PC-3 (cell line): ENCODE results near the gene PPT2. TPM values are rescaled to one million over a fixed set of nuclear protein-coding genes. Genes with fewer than 3 reads are reported as not detected.

Experiments used
- ATAC-seq: fragments of 200-7000 bp; cut with Tn5 transposase; 2 replicates; pipeline ENCODE4 v1.9.1; 2020; ENCODE audit warnings: mild to moderate bottlenecking, moderate library complexity
- BruUV-seq: library from RNA; stranded (reverse); fragments of 400-500 nt; replicated peaks from 2 replicates; lab custom pipeline; 2021; lab: Mats Ljungman, UMichigan
- CTCF ChIA-PET: fragments of 300-600 bp; sonication (Branson Sonifier 250); formaldehyde crosslinking; loops from one replicate; lab custom pipeline; 2022; ENCODE audit warnings: antibody characterized with exemption; lab: Charles Lee
- POLR2A ChIA-PET: fragments of 300-600 bp; sonication (Branson Sonifier 250); formaldehyde crosslinking; loops from one replicate; lab custom pipeline; 2022; ENCODE audit warnings: antibody characterized with exemption; ENCODE audit not compliant: unreplicated experiment; lab: Charles Lee
- DNase-seq: peaks from one replicate; pipeline ENCODE4 v3.0.0-alpha.2; 2015
- H2AFZ ChIP-seq: fragments of 300-600 bp; sonication (generic); 2 replicates; pipeline ENCODE4 v1.6.0; 2016; ENCODE audit warnings: antibody characterized with exemption, low read length
- H3F3A ChIP-seq: fragments of 300-600 bp; sonication (generic); one replicate; pipeline ENCODE4 v1.6.0; 2017; ENCODE audit warnings: antibody characterized with exemption, low read length, control low read depth, mild to moderate bottlenecking; ENCODE audit not compliant: unreplicated experiment
- H3K27ac ChIP-seq: fragments of 300-600 bp; sonication (generic); 2 replicates; pipeline ENCODE4 v1.5.1; 2016; ENCODE audit warnings: mild to moderate bottlenecking, low read length
- H3K27me3 ChIP-seq: fragments of 300-600 bp; sonication (generic); 2 replicates; pipeline ENCODE4 v1.6.1; 2016; ENCODE audit warnings: low read length, mixed read lengths
- H3K36me3 ChIP-seq: fragments of 300-600 bp; sonication (generic); 2 replicates; pipeline ENCODE4 v1.6.1; 2016; ENCODE audit warnings: low read depth, mixed run types, low read length, mixed read lengths
- H3K4me1 ChIP-seq: fragments of 300-600 bp; sonication (generic); 2 replicates; pipeline ENCODE4 v1.5.1; 2016; ENCODE audit warnings: low read length; ENCODE audit not compliant: insufficient read depth
- H3K4me2 ChIP-seq: fragments of 300-600 bp; sonication (generic); 2 replicates; pipeline ENCODE4 v1.6.0; 2016; ENCODE audit warnings: low read length
- H3K4me3 ChIP-seq: fragments of 300-600 bp; sonication (generic); 2 replicates; pipeline ENCODE4 v1.5.1; 2016; ENCODE audit warnings: mild to moderate bottlenecking, low read length, mixed read lengths
- H3K79me2 ChIP-seq: fragments of 300-600 bp; sonication (generic); 2 replicates; pipeline ENCODE4 v1.6.1; 2017; ENCODE audit warnings: low read length, mixed read lengths
- H3K9ac ChIP-seq: fragments of 300-600 bp; sonication (generic); 2 replicates; pipeline ENCODE4 v1.6.0; 2016; ENCODE audit warnings: mild to moderate bottlenecking, low read length
- H3K9me2 ChIP-seq: fragments of 300-600 bp; sonication (generic); replicated peaks from 2 replicates; pipeline ENCODE4 v1.6.1; 2016; ENCODE audit warnings: mixed run types, low read length, mixed read lengths
- H3K9me3 ChIP-seq: fragments of 300-600 bp; sonication (generic); 2 replicates; pipeline ENCODE4 v1.6.1; 2016; ENCODE audit warnings: low read length, mixed read lengths
- H4K20me1 ChIP-seq: fragments of 300-600 bp; sonication (generic); 2 replicates; pipeline ENCODE4 v1.6.1; 2016; ENCODE audit warnings: low read length, mixed read lengths
- CTCF ChIP-seq: fragments of 300-600 bp; sonication (generic); conservative IDR thresholded peaks from 2 replicates; pipeline ENCODE4 v1.5.1; 2017; ENCODE audit warnings: antibody characterized with exemption, low read depth, mild to moderate bottlenecking, low read length
- EZH2 ChIP-seq: fragments of 300-600 bp; sonication (generic); IDR thresholded peaks from one replicate; pipeline ENCODE4 v1.6.1; 2017; ENCODE audit warnings: antibody characterized with exemption, mild to moderate bottlenecking, low read length; ENCODE audit not compliant: unreplicated experiment
- EZH2phosphoT487 ChIP-seq: fragments of 300-600 bp; sonication (generic); IDR thresholded peaks from 2 replicates; pipeline ENCODE4 v1.6.1; 2018; ENCODE audit warnings: mild to moderate bottlenecking, antibody characterized with exemption, low read length, borderline replicate concordance
- intact Hi-C: fragments of 100-400 bp; cut with micrococcal nuclease; formaldehyde crosslinking; loops from 2 replicates; pipeline ENCODE4 v1.9.0; 2023
- total RNA-seq: library from RNA; depleted of rRNA; stranded (reverse); fragments of >200 nt; gene quantifications from 2 replicates; pipeline ENCODE4 v1.2.3, GENCODE V29; 2014

PPT2 gene
- total RNA-seq, 1 experiment from 2014 or later, result 30.8 TPM

GRCh38 chr6:32113386-32114352 lies 40.3 kb upstream of the PPT2 start:
- peak; percentile 54 for TF ChIP-seq CTCF
- TF ChIP-seq EZH2, result no peak
- ATAC-seq, result peak; percentile 69
- Histone ChIP-seq H3K79me2 (no peaks in the 10 kb centered on the region), H3K4me1 (peaks cover 33% of the 10 kb centered on the region), H3K9me3 (no peaks in the 10 kb centered on the region), H3K4me3 (no peak overlapping the region), H3K36me3 (peaks cover 17% of the 10 kb centered on the region; the same call in 1 of the 2 replicates), H3K4me2 (peak overlapping the region; percentile 72; the same call in 1 of the 2 replicates), H3F3A (no peaks in the 10 kb centered on the region), H4K20me1 (no peaks in the 10 kb centered on the region), H3K27me3 (no peaks in the 10 kb centered on the region), H3K9me2 (no peaks in the 10 kb centered on the region), H2AFZ (no peak overlapping the region), H3K9ac (peak overlapping the region; percentile 87), H3K27ac (peak overlapping the region; percentile 88)
- no TSS peak for BruUV-seq
- intact Hi-C loops, result loop anchor here (1.0 to 10.0 kb wide), 3 partner anchors 15 to 209 kb away; partner anchors contain the start of genes ATF6B and ZBTB12
- CTCF ChIA-PET, result interaction anchor here (0.5 to 1.6 kb wide), 5 partner anchors 14 to 193 kb away, joined by 3 to 9 read pairs (median 4); partner anchors contain the start of gene ATF6B
- POLR2A ChIA-PET, result interaction anchor here (0.5 to 1.2 kb wide), 7 partner anchors 15 to 858 kb away, joined by 3 to 24 read pairs (median 3); partner anchors contain the start of genes ATF6B, HSPA1A and HSPA1L
- peak; percentile 85 for DNase-seq

- DNase-seq (peak; percentile 87), ATAC-seq (peak; percentile 66)
- Histone ChIP-seq H2AFZ (0 out of 2 replicates have a peak overlapping the region, but pooled peaks have one; percentile 40), H3K36me3 (peaks cover 18% of the 10 kb centered on the region; the same call in 1 of the 2 replicates), H3K4me1 (peaks cover 28% of the 10 kb centered on the region), H3K79me2 (no peaks in the 10 kb centered on the region), H3K9me2 (no peaks in the 10 kb centered on the region), H3K27ac (peak overlapping the region; percentile 88), H3K4me2 (peak overlapping the region; percentile 72), H3K9me3 (no peaks in the 10 kb centered on the region), H3K27me3 (no peaks in the 10 kb centered on the region), H3K9ac (peak overlapping the region; percentile 87), H4K20me1 (no peaks in the 10 kb centered on the region), H3F3A (no peaks in the 10 kb centered on the region), H3K4me3 (0 out of 2 replicates have a peak overlapping the region, but pooled peaks have one; percentile 39)
- no TSS peak for BruUV-seq
- POLR2A ChIA-PET, result interaction anchor here (0.5 to 1.5 kb wide), 9 partner anchors 12 to 857 kb away, joined by 3 to 24 read pairs (median 4); partner anchors contain the start of genes ATF6B, FKBPL, HSPA1A and HSPA1L
- no peak for TF ChIP-seq EZH2
- TF ChIP-seq EZH2phosphoT487, result no peak
- TF ChIP-seq CTCF, result no peak
- CTCF ChIA-PET, result interaction anchor here (0.6 to 1.6 kb wide), 3 partner anchors 27 to 67 kb away, joined by 3 to 9 read pairs (median 6); no protein-coding TSS in a partner anchor
- intact Hi-C loops, result loop anchor here (1.0 to 10.0 kb wide), 3 partner anchors 14 to 210 kb away; partner anchors contain the start of genes ATF6B and ZBTB12
Observed at GRCh38 chr6:32114796-32115195, 39.1 kb upstream of the PPT2 start.
